A549 (cell line): Measurements from ENCODE around the gene SLN. TPM values are rescaled to one million over a fixed set of nuclear protein-coding genes. Genes with fewer than 3 reads are reported as not detected.

Experiments used
- ATAC-seq, 2 experiments: fragments of 200-7000 bp in 1 of 2; fragments of >200 bp in 1 of 2; cut with Nextera tagmentation in 1 of 2; cut with Tn5 transposase in 1 of 2; 3 replicates each; pipeline versions ENCODE4 v1.8.0 to v1.9.1; 2018 to 2020; ENCODE audit warnings: mild to moderate bottlenecking in 1 of 2, moderate library complexity in 1 of 2
- CTCF ChIA-PET: fragments of 300-600 bp; sonication (Branson Sonifier 250); formaldehyde crosslinking; extraction: SDS; loops from one replicate; lab custom pipeline; 2021; ENCODE audit warnings: antibody characterized with exemption, inconsistent platforms; lab: Yijun Ruan, JAX
- POLR2A ChIA-PET: fragments of 350-600 bp; formaldehyde crosslinking; extraction: SDS; loops from one replicate; lab custom pipeline; 2021; ENCODE audit warnings: antibody characterized with exemption, inconsistent platforms; lab: Yijun Ruan, JAX
- DNase-seq, 2 experiments: peaks; one replicate each; pipeline versions ENCODE4 v3.0.0 to v3.0.0-alpha.2; 2011 to 2016; ENCODE audit warnings: low read depth in 1 of 2, low spot score in 1 of 2
- FAIRE-seq: peaks from 2 replicates; lab custom pipeline; 2011; peaks lifted over from hg19 to GRCh38; lab: Jason Lieb, UNC
- H3K27ac ChIP-seq, 2 experiments: fragments of >200 bp; sonication (Bioruptor Twin); formaldehyde crosslinking; 3 replicates each; pipeline ENCODE4 v1.5.1; 2016 to 2017
- H3K4me1 ChIP-seq: fragments of >200 bp; sonication (Bioruptor Twin); formaldehyde crosslinking; 3 replicates; pipeline ENCODE4 v1.6.1; 2016
- H3K4me2 ChIP-seq: fragments of >200 bp; sonication (Bioruptor Twin); formaldehyde crosslinking; 3 replicates; pipeline ENCODE4 v1.6.1; 2016
- H3K4me3 ChIP-seq: fragments of >200 bp; sonication (Bioruptor Twin); formaldehyde crosslinking; 3 replicates; pipeline ENCODE4 v1.5.1; 2016
- H3K9me3 ChIP-seq: fragments of >200 bp; sonication (Bioruptor Twin); formaldehyde crosslinking; 3 replicates; pipeline ENCODE4 v1.6.1; 2016
- CBX2 ChIP-seq: fragments of 200-600 bp; sonication (generic); IDR thresholded peaks from 2 replicates; pipeline ENCODE4 v1.6.1; 2016; ENCODE audit warnings: low read depth, mild to moderate bottlenecking, borderline replicate concordance
- CBX8 ChIP-seq: fragments of 200-600 bp; sonication (generic); IDR thresholded peaks from 2 replicates; pipeline ENCODE4 v1.6.1; 2016
- CEBPB ChIP-seq, 2 experiments: fragments of >200 bp in 1 of 2; sonication (Bioruptor Twin) in 1 of 2; formaldehyde crosslinking in 1 of 2; IDR thresholded peaks; 2 replicates each; pipeline ENCODE4 v1.6.1; 2012 to 2016
- CHD2 ChIP-seq: fragments of 150-350 bp; IDR thresholded peaks from 2 replicates; pipeline ENCODE4 v1.6.1; 2014; ENCODE audit warnings: low read length; ENCODE audit not compliant: partially characterized antibody
- CTCF ChIP-seq: fragments of >200 bp; sonication (Bioruptor Twin); formaldehyde crosslinking; IDR thresholded peaks from 3 replicates; pipeline ENCODE4 v1.5.1; 2016
- EP300 ChIP-seq, 2 experiments: fragments of >200 bp; sonication (Bioruptor Twin); formaldehyde crosslinking; IDR thresholded peaks; 2 replicates in 1 of 2; 3 replicates in 1 of 2; pipeline ENCODE4 v1.6.1; 2016 to 2017
- FOSL2 ChIP-seq, 2 experiments: fragments of 450-650 bp in 1 of 2; fragments of >200 bp in 1 of 2; sonication (Bioruptor Twin) in 1 of 2; formaldehyde crosslinking; IDR thresholded peaks; 2 replicates each; pipeline versions ENCODE4 v1.5.0 to v1.6.1; 2016 to 2020; ENCODE audit warnings: mild to moderate bottlenecking in 1 of 2, moderate library complexity in 1 of 2
- FOXS1 ChIP-seq: fragments of 250-450 bp; sonication (Bioruptor Pico); IDR thresholded peaks from 2 replicates; pipeline ENCODE4 v1.5.0; 2020; ENCODE audit warnings: mild to moderate bottlenecking, moderate library complexity
- HDAC2 ChIP-seq: fragments of 200-600 bp; sonication (generic); IDR thresholded peaks from 2 replicates; pipeline ENCODE4 v1.6.1; 2016
- HMGXB4 ChIP-seq: fragments of 250-450 bp; sonication (Bioruptor Pico); IDR thresholded peaks from 2 replicates; pipeline ENCODE4 v1.5.0; 2021; ENCODE audit warnings: mild to moderate bottlenecking, moderate library complexity, borderline replicate concordance
- HOXA7 ChIP-seq: fragments of 250-450 bp; sonication (Bioruptor Pico); IDR thresholded peaks from 2 replicates; pipeline ENCODE4 v1.5.0; 2020; ENCODE audit warnings: mild to moderate bottlenecking, moderate library complexity
- HOXB5 ChIP-seq: fragments of 250-450 bp; sonication (Bioruptor Pico); IDR thresholded peaks from 2 replicates; pipeline ENCODE4 v1.5.0; 2020; ENCODE audit warnings: mild to moderate bottlenecking, moderate library complexity
- KDM1A ChIP-seq: fragments of 200-600 bp; sonication (generic); IDR thresholded peaks from 2 replicates; pipeline ENCODE4 v1.6.1; 2016; ENCODE audit warnings: low read depth, mild to moderate bottlenecking
- KDM5A ChIP-seq: fragments of 200-600 bp; sonication (generic); IDR thresholded peaks from 2 replicates; pipeline ENCODE4 v1.6.1; 2016; ENCODE audit warnings: antibody characterized with exemption, mild to moderate bottlenecking
- MAX ChIP-seq: IDR thresholded peaks from 2 replicates; pipeline ENCODE4 v1.6.1; 2012
- MYC ChIP-seq: IDR thresholded peaks from 2 replicates; pipeline ENCODE4 v1.6.1; 2012; ENCODE audit warnings: mild to moderate bottlenecking, inconsistent platforms, low read length, improper control_type of control experiment, borderline replicate concordance
- PBX3 ChIP-seq: IDR thresholded peaks from 2 replicates; pipeline ENCODE4 v1.6.1; 2012
- POLR2A ChIP-seq: IDR thresholded peaks from 2 replicates; pipeline ENCODE4 v1.6.1; 2012; ENCODE audit warnings: mild to moderate bottlenecking, low read length
- POLR2AphosphoS2 ChIP-seq: conservative IDR thresholded peaks from 2 replicates; pipeline ENCODE4 v1.6.1; 2012; ENCODE audit warnings: low read length, improper control_type of control experiment, inconsistent platforms
- ZFP36 ChIP-seq: fragments of 450-650 bp; IDR thresholded peaks from 2 replicates; pipeline ENCODE4 v1.6.1; 2014; ENCODE audit warnings: borderline replicate concordance; ENCODE audit not compliant: partially characterized antibody
- ZSCAN20 ChIP-seq: fragments of 250-450 bp; sonication (Bioruptor Pico); IDR thresholded peaks from 2 replicates; pipeline ENCODE4 v1.8.0; 2022; ENCODE audit warnings: mild to moderate bottlenecking, moderate library complexity
- WGBS: methylation state at CpG from one replicate; pipeline ENCODE4 v1.1.6; 2017; ENCODE audit errors: missing lambda C conversion rate; 5-methylcytosine and 5-hydroxymethylcytosine counted together
- polyA plus RNA-seq, 4 experiments: library from polyadenylated mRNA; depleted of rRNA in 3 of 4; stranded (reverse); fragments of >200 nt; fragmentation: RNase III in 1 of 4; extraction: RNeasy Plus Mini Kit Qiagen cat#74134 plus additional on column Dnase treatment in 1 of 4; gene quantifications; 2 replicates in 3 of 4; 3 replicates in 1 of 4; pipeline ENCODE4 v1.2.3, GENCODE V29; 2011 to 2017
- TF ChIP-seq, protein P1 (sequence below): fragments of 150-350 bp; IDR thresholded peaks from 2 replicates; pipeline ENCODE4 v1.6.1; 2014; ENCODE audit warnings: low read depth, mild to moderate bottlenecking, low read length

Gene SLN
- polyA plus RNA-seq, 2 of the 4 experiments (the other 2 are of a cell fraction): 1.3 to 2.2 TPM

DNA sequence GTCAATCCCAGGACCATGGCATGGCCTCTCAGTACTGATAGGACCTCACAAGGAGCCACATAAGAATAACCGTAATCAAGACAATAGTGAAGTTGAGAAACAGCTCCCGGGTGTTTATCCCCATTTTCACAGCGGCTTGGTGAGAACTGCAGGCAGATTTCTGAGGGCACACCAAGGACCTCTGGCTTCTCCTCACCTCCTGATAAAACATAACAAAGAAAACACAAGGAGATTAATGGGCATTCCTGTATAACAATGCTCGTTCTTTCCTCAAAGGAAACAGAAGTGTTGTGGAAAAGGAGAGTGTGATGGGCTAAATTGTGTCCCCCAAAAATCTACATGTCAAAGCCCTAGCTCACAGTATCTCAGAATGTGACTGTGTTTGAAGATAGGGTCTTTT lies 4.0 kb downstream of the SLN start:
- no peak for TF ChIP-seq EP300 (IDR thresholded peaks at IDR 0.05)
- no peak for TF ChIP-seq MAX
- no peak for TF ChIP-seq POLR2AphosphoS2
- TF ChIP-seq FOSL2 (IDR thresholded peaks at IDR 0.05): no peak
- no peak for TF ChIP-seq FOSL2 (CRISPR knock-in tag; IDR thresholded peaks at IDR 0.05)
- no peak for TF ChIP-seq CHD2
- no peak for TF ChIP-seq HDAC2
- TF ChIP-seq KDM5A: no peak
- TF ChIP-seq, protein P1, sequence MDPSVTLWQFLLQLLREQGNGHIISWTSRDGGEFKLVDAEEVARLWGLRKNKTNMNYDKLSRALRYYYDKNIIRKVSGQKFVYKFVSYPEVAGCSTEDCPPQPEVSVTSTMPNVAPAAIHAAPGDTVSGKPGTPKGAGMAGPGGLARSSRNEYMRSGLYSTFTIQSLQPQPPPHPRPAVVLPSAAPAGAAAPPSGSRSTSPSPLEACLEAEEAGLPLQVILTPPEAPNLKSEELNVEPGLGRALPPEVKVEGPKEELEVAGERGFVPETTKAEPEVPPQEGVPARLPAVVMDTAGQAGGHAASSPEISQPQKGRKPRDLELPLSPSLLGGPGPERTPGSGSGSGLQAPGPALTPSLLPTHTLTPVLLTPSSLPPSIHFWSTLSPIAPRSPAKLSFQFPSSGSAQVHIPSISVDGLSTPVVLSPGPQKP: no peak
- no peak for TF ChIP-seq CTCF
- no peak for TF ChIP-seq CEBPB (IDR thresholded peaks at IDR 0.05)
- TF ChIP-seq HOXA7: no peak
- TF ChIP-seq ZSCAN20 (CRISPR knock-in tag): no peak
- TF ChIP-seq POLR2A: no peak
- no peak for TF ChIP-seq CBX8
- no peak for TF ChIP-seq MYC
- no peak for TF ChIP-seq HOXB5
- TF ChIP-seq CBX2: no peak
- TF ChIP-seq ZFP36: no peak
- no peak for TF ChIP-seq HMGXB4 (CRISPR knock-in tag)
- no peak for TF ChIP-seq FOXS1 (CRISPR knock-in tag)
- Histone ChIP-seq H3K4me2 (no peak overlapping the region), H3K4me1 (peaks cover 29% of the 10 kb centered on the region), H3K9me3 (no peaks in the 10 kb centered on the region), H3K4me3 (no peak overlapping the region), H3K27ac (no peak overlapping the region)
- ChIA-PET CTCF (interaction anchor here (0.5 to 1.3 kb wide), 3 partner anchors 22 to 118 kb away, joined by 3 to 5 read pairs (median 3); no protein-coding TSS in a partner anchor), POLR2A (no interaction called here)
- ATAC-seq: no peak
- 91% methylated on average over 4 of the region's 4 CpGs for WGBS
- DNase-seq: no peak
- FAIRE-seq: no peak

- Histone ChIP-seq H3K4me3 (no peak overlapping the region), H3K4me2 (no peak overlapping the region), H3K4me1 (peaks cover 34% of the 10 kb centered on the region), H3K27ac (no peak overlapping the region; a peak in 1 of 6 replicates), H3K9me3 (no peaks in the 10 kb centered on the region)
- no peak for FAIRE-seq
- POLR2A ChIA-PET: interaction anchor here (0.6 kb wide), 1 partner anchor 304 kb away, joined by 3 read pairs; no protein-coding TSS in a partner anchor
- no peak for ATAC-seq
- DNase-seq: no peak
- TF ChIP-seq KDM1A (no peak), CBX2 (no peak), PBX3 (no peak)
- CTCF ChIA-PET: interaction anchor here (1.2 to 1.3 kb wide), 2 partner anchors 21 to 64 kb away, joined by 3 to 5 read pairs; no protein-coding TSS in a partner anchor
- 85% methylated on average over 3 of the region's 3 CpGs for WGBS
Observed at GRCh38 chr11:107707215-107707671, 4.6 kb downstream of the SLN start.
